Measurements from ENCODE around the gene AOAH.
"Not testable (repeated sequence)": the region's sequence is repeated elsewhere in the genome, so short reads cannot be mapped to it uniquely, and the experiment has no call there.

The AOAH gene

DNA sequence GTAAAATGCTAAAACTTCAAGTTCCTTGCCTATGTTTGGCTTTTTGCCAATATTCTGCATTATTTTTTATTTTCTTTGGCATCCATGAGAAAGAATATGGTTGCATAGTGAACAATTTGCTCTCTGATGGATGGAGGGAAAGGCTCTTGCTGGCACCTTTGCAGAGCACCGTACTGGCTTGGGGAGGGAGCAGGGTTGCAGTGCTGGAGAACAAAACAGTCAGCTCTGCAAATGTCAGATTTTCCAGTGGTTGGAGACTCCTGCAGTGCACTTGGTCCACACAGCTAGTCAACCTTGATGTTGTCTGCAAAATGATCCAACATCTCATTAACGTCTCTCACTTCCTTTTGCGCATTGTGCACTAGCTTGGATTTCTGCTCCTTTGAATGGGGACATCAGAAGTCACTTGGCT is 233.9 kb downstream of the AOAH start:
- no peaks in the 10 kb centered on the region for H3K36me3 ChIP-seq
- TF ChIP-seq, protein P1, sequence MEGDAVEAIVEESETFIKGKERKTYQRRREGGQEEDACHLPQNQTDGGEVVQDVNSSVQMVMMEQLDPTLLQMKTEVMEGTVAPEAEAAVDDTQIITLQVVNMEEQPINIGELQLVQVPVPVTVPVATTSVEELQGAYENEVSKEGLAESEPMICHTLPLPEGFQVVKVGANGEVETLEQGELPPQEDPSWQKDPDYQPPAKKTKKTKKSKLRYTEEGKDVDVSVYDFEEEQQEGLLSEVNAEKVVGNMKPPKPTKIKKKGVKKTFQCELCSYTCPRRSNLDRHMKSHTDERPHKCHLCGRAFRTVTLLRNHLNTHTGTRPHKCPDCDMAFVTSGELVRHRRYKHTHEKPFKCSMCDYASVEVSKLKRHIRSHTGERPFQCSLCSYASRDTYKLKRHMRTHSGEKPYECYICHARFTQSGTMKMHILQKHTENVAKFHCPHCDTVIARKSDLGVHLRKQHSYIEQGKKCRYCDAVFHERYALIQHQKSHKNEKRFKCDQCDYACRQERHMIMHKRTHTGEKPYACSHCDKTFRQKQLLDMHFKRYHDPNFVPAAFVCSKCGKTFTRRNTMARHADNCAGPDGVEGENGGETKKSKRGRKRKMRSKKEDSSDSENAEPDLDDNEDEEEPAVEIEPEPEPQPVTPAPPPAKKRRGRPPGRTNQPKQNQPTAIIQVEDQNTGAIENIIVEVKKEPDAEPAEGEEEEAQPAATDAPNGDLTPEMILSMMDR (IDR thresholded peaks at IDR 0.05; ENCODE audit: low read depth, low read length): no peak
- no peaks in the 10 kb centered on the region for H3K9me3 ChIP-seq (ENCODE audit: severe bottlenecking)
- no peak for DNase-seq
- H3K4me3 ChIP-seq (ENCODE audit: low read depth, low read length): no peak overlapping the region
- H3K27ac ChIP-seq: no peak overlapping the region
- no peaks in the 10 kb centered on the region for H3K27me3 ChIP-seq (ENCODE audit: insufficient read depth, low read depth, severe bottlenecking)

DNA sequence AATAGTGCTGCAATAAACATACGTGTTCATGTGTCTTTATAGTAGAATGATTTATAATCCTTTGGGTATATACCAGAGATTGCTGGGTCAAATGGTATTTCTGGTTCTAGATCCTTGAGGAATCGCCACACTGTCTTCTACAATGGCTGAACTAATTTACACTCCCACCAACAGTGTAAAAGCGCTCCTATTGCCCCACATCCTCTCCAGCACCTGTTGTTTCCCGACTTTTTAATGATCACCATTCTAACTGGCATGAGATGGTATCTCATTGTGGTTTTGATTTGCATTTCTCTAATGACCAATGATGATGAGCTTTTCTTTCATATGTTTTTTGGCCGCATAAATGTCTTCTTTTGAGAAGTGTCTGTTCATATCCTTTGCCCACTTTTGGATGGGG is 235.6 kb downstream of the AOAH start:
- H3K27me3 ChIP-seq (ENCODE audit: insufficient read depth, low read depth, severe bottlenecking); H3K4me3 ChIP-seq (ENCODE audit: low read depth, low read length); DNase-seq; H3K36me3 ChIP-seq; H3K9me3 ChIP-seq (ENCODE audit: severe bottlenecking); H3K27ac ChIP-seq: not testable (repeated sequence)

DNA sequence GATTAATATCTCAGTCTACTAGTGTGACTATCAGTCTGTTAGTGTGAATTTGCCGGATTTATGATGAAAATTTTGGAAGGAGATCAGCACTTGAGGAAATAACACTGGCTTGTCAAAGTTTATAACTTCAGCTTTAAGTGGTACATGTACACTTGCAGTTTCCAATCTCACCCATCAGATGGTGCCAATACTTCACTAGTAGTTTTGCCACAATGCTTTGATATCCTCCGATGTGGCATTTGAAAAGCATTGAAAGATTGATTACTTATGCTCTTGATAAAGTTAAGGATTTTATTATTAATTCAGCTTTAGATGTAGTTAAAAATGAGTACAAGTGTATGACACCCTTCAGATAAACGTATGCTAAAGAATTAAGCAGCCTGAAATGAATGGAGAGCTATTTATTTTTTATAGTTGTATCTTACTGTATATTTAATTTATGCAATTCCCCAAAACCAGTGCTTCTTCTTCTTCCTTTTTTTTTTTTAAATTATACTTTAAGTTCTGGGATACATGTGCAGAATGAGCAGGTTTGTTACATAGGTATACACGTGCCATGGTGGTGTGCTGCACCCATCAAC is 236.4 kb downstream of the AOAH start:
- no peaks in the 10 kb centered on the region for H3K9me3 ChIP-seq (ENCODE audit: severe bottlenecking)
- TF ChIP-seq, protein P1 (IDR thresholded peaks at IDR 0.05; ENCODE audit: low read depth, low read length): peak; percentile 66
- H3K4me3 ChIP-seq (ENCODE audit: low read depth, low read length): no peak overlapping the region
- DNase-seq: peak; percentile 27
- no peak overlapping the region for H3K27ac ChIP-seq
- no peaks in the 10 kb centered on the region for H3K27me3 ChIP-seq (ENCODE audit: insufficient read depth, low read depth, severe bottlenecking)
- H3K36me3 ChIP-seq: no peaks in the 10 kb centered on the region

DNA sequence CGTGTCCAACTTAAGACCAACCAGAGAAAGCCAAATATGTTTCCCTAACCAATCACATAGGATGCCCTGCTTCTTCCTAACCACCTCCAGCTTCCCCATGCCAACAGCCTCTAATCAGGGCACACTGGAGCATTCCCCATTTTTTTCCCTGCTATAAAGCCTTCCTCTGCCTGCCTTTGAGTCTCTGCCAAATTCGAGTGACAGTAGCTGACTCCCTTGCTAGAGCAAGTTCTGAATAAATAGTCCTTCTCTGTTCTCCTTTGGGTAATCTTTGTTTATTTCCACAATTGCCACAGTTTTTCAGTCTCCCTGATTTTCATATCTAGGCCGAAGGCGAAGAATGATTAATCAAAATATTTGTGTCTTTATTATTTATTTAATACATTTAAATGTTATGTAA is 238.0 kb downstream of the AOAH start:
- no peak for DNase-seq
- no peak overlapping the region for H3K27ac ChIP-seq
- H3K27me3 ChIP-seq (ENCODE audit: insufficient read depth, low read depth, severe bottlenecking): no peaks in the 10 kb centered on the region
- TF ChIP-seq, protein P1 (IDR thresholded peaks at IDR 0.05; ENCODE audit: low read depth, low read length): no peak
- H3K9me3 ChIP-seq (ENCODE audit: severe bottlenecking): no peaks in the 10 kb centered on the region
- H3K36me3 ChIP-seq: no peaks in the 10 kb centered on the region
- H3K4me3 ChIP-seq (ENCODE audit: low read depth, low read length): no peak overlapping the region

DNA sequence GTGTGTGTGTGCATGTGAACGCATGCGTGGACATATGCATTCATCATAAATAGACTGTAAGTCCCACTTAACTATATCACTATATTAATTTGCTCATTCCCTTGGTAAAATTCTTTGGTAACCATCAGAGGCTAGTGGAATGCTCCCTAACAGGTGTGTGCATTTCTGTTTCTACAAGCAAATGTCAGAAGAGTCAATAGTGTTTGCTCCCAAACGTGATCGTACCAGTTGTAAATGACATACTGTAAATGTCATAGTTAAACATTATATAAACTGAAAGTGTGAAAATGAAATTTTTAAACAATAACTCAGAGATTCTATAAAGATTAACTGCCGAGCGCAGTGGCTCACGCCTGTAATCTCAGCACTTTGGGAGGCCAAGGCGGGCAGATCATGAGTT is 240.0 kb downstream of the AOAH start:
- Histone ChIP-seq H3K27me3 (ENCODE audit: insufficient read depth, low read depth, severe bottlenecking) (no peaks in the 10 kb centered on the region), H3K27ac (no peak overlapping the region), H3K4me3 (ENCODE audit: low read depth, low read length) (no peak overlapping the region), H3K9me3 (ENCODE audit: severe bottlenecking) (peaks cover 2% of the 10 kb centered on the region), H3K36me3 (no peaks in the 10 kb centered on the region)
- DNase-seq: no peak
- TF ChIP-seq, protein P1 (IDR thresholded peaks at IDR 0.05; ENCODE audit: low read depth, low read length): no peak

DNA sequence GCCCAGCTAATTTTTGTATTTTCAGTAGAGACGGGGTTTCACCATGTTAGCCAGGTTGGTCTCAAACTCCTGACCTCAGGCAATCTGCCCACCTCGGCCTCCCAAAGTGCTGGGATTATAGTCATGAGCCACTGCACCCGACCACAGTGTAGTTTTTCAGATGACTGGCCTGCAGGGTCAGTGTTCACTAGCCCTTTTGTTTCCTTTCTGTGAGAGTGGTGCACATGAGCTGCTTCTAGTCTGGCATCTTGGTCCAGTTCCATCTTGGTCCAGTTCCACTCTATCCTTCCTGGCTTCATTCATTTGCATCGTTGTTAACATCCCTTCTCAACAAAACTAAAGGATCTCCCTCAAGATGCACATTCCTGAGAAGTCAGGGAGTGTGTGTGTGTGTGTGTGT is 240.4 kb downstream of the AOAH start:
- not testable (repeated sequence) for H3K36me3 ChIP-seq; DNase-seq; H3K27me3 ChIP-seq (ENCODE audit: insufficient read depth, low read depth, severe bottlenecking); H3K4me3 ChIP-seq (ENCODE audit: low read depth, low read length); H3K9me3 ChIP-seq (ENCODE audit: severe bottlenecking); H3K27ac ChIP-seq

DNA sequence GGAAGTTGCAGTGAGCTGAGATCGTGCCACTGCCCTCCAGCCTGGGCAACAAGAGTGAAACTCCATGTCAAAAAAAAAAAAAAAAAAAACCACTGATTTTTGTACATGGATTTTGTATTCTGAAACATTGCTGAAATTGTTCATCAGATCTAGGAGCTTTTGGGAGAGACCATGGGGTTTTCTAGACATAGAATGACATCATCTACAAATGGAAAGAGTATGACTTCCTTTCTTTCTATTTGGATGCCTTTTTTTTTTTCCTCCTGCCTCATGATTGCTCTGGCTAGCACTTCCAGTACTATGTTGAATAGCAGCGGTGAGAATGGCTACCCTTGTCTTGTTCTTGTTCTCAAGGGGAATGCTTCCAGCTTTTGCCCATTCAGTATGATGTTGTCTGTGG is 245.5 kb downstream of the AOAH start:
- no peak overlapping the region for H3K27ac ChIP-seq
- no peaks in the 10 kb centered on the region for H3K27me3 ChIP-seq (ENCODE audit: insufficient read depth, low read depth, severe bottlenecking)
- H3K9me3 ChIP-seq (ENCODE audit: severe bottlenecking): peaks cover 5% of the 10 kb centered on the region
- H3K36me3 ChIP-seq: no peaks in the 10 kb centered on the region
- no peak overlapping the region for H3K4me3 ChIP-seq (ENCODE audit: low read depth, low read length)
- TF ChIP-seq, protein P1 (IDR thresholded peaks at IDR 0.05; ENCODE audit: low read depth, low read length): no peak
- no peak for DNase-seq

All from WERI-Rb-1 (cell line).